ENCODE measurements around the gene NOL4L. TPM values are rescaled to one million over a fixed set of nuclear protein-coding genes. Genes with fewer than 3 reads are reported as not detected.
"Not testable (repeated sequence)": the region's sequence is repeated elsewhere in the genome, so short reads cannot be mapped to it uniquely, and the experiment has no call there.

NOL4L gene
- polyA plus RNA-seq, 2 of the 4 experiments (the other 2 are of a cell fraction), result 9.5 to 11.8 TPM

DNA sequence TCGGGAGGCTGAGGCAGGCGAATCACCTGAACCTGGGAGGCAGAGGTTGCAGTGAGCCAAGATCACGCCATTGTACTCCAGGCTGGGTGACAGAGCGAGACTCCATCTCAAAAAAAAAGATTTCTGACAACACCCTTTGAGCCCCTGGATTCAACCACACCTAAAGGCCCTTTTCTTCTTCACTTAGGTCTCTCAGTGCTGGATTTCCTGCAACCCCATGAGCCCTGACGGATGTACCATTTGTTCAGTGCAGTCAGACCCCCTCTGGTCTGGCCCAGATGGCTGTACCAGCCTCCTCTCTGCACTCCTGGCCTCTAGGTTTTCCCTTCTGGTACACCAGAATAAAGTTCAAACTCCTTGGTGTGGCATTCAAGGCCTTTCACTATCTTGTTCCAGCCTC lies 9.1 kb upstream of the NOL4L start:
- no peak overlapping the region for H3K27ac ChIP-seq
- H3K4me3 ChIP-seq, result no peak overlapping the region
- 0 out of 3 replicates have a peak, but pooled peaks cover 3% of the 10 kb centered on the region for H3K4me1 ChIP-seq
- H3K9me3 ChIP-seq, result no peaks in the 10 kb centered on the region
- 86% methylated on average over 5 of the region's 5 CpGs for WGBS (ENCODE audit: missing lambda C conversion rate)
- FAIRE-seq, result no peak
- ChIA-PET CTCF (no interaction called here), POLR2A (no interaction called here)
- no peak for ATAC-seq
- no peak overlapping the region for H3K4me2 ChIP-seq
- no peak for DNase-seq (ENCODE audit: low read depth in 1 of 2, low spot score in 1 of 2)
- TF ChIP-seq RNF2 (IDR thresholded peaks at IDR 0.05; ENCODE audit: borderline replicate concordance, low read depth) (no peak), KDM1A (IDR thresholded peaks at IDR 0.05; ENCODE audit: low read depth) (no peak), HOXA7 (CRISPR knock-in tag; IDR thresholded peaks at IDR 0.05) (no peak), RFX5 (IDR thresholded peaks at IDR 0.05) (no peak), ZFP36 (IDR thresholded peaks at IDR 0.05; ENCODE audit: borderline replicate concordance, partially characterized antibody) (no peak), FOXS1 (CRISPR knock-in tag; IDR thresholded peaks at IDR 0.05) (no peak), HEYL (CRISPR knock-in tag; IDR thresholded peaks at IDR 0.05) (no peak), CEBPB (IDR thresholded peaks at IDR 0.05) (no peak), RCOR1 (IDR thresholded peaks at IDR 0.05; ENCODE audit: low read depth, low read length) (no peak), NR3C1 (IDR thresholded peaks at IDR 0.05) (no peak), ESRRA (IDR thresholded peaks at IDR 0.05; ENCODE audit: borderline replicate concordance, low read length) (no peak), RAD21 (conservative IDR thresholded peaks at IDR 0.05 in 1 of 2, IDR thresholded peaks at IDR 0.05 in 1 of 2) (no peak), MAZ (IDR thresholded peaks at IDR 0.05; ENCODE audit: borderline replicate concordance, low read depth, low read length) (no peak), ZC3H11A (IDR thresholded peaks at IDR 0.05) (no peak), BHLHE40 (IDR thresholded peaks at IDR 0.05; ENCODE audit: low read depth, low read length) (no peak), MYC (IDR thresholded peaks at IDR 0.05; ENCODE audit: borderline replicate concordance, low read length) (no peak), JUNB (IDR thresholded peaks at IDR 0.05) (no peak)
- TF ChIP-seq, protein P1, sequence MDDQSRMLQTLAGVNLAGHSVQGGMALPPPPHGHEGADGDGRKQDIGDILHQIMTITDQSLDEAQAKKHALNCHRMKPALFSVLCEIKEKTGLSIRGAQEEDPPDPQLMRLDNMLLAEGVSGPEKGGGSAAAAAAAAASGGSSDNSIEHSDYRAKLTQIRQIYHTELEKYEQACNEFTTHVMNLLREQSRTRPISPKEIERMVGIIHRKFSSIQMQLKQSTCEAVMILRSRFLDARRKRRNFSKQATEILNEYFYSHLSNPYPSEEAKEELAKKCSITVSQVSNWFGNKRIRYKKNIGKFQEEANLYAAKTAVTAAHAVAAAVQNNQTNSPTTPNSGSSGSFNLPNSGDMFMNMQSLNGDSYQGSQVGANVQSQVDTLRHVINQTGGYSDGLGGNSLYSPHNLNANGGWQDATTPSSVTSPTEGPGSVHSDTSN (IDR thresholded peaks at IDR 0.05), result no peak
- TF ChIP-seq, protein P2, sequence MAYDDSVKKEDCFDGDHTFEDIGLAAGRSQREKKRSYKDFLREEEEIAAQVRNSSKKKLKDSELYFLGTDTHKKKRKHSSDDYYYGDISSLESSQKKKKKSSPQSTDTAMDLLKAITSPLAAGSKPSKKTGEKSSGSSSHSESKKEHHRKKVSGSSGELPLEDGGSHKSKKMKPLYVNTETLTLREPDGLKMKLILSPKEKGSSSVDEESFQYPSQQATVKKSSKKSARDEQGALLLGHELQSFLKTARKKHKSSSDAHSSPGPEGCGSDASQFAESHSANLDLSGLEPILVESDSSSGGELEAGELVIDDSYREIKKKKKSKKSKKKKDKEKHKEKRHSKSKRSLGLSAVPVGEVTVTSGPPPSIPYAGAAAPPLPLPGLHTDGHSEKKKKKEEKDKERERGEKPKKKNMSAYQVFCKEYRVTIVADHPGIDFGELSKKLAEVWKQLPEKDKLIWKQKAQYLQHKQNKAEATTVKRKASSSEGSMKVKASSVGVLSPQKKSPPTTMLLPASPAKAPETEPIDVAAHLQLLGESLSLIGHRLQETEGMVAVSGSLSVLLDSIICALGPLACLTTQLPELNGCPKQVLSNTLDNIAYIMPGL (CRISPR knock-in tag; IDR thresholded peaks at IDR 0.05; ENCODE audit: borderline replicate concordance), result no peak
- TF ChIP-seq, protein P3, sequence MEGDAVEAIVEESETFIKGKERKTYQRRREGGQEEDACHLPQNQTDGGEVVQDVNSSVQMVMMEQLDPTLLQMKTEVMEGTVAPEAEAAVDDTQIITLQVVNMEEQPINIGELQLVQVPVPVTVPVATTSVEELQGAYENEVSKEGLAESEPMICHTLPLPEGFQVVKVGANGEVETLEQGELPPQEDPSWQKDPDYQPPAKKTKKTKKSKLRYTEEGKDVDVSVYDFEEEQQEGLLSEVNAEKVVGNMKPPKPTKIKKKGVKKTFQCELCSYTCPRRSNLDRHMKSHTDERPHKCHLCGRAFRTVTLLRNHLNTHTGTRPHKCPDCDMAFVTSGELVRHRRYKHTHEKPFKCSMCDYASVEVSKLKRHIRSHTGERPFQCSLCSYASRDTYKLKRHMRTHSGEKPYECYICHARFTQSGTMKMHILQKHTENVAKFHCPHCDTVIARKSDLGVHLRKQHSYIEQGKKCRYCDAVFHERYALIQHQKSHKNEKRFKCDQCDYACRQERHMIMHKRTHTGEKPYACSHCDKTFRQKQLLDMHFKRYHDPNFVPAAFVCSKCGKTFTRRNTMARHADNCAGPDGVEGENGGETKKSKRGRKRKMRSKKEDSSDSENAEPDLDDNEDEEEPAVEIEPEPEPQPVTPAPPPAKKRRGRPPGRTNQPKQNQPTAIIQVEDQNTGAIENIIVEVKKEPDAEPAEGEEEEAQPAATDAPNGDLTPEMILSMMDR (IDR thresholded peaks at IDR 0.05), result no peak

DNA sequence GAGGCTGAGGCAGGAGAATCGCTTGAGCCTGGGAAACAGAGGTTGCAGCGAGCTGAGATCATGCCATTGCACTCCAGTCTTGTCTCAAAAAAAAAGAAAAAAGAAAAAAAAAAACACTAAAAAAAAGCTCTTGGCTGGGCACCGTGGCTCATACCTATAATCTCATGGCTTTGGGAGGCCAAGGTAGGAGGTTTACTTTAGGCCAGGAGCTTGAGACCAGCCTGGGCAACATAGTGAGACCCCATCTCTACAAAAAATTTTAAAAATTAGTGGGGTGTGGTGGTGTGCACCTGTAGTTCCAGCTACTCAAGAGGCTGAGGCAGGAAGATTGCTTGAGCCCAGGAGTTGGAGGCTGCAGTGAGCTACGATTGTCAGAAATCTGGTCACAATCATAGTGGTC lies 7.5 kb upstream of the NOL4L start:
- ATAC-seq; H3K27ac ChIP-seq; H3K4me2 ChIP-seq; FAIRE-seq; H3K9me3 ChIP-seq; DNase-seq (ENCODE audit: low read depth in 1 of 2, low spot score in 1 of 2); POLR2A ChIA-PET; H3K4me3 ChIP-seq; H3K4me1 ChIP-seq: not testable (repeated sequence)
- 89% methylated on average over 4 of the region's 4 CpGs for WGBS (ENCODE audit: missing lambda C conversion rate)
- CTCF ChIA-PET, result interaction anchor here (0.6 to 1.4 kb wide), 4 partner anchors 10 to 70 kb away, joined by 3 to 4 read pairs (median 3); no protein-coding TSS in a partner anchor

DNA sequence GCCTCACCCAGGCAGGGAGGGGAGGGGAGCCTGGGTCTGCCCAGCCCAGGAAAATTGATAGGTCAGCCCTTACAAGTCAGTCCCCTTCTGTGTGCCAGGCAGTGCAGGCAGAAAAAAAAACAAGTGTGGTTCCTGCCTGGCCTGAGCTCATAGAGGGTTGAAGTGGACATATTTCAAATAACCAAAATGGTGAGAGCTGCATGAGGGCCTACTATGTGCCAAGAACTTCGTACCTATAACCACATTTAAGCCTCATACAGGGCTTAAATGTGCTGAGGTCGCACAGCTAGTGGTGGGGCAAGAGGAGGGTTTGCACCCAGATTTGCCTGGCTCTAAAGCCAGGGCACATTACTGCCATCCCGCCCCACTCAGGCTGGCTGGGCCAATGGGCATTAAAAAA lies 6.9 kb upstream of the NOL4L start:
- FAIRE-seq (no peak), DNase-seq (ENCODE audit: low read depth in 1 of 2, low spot score in 1 of 2) (no peak), ATAC-seq (no peak)
- no peaks in the 10 kb centered on the region for H3K9me3 ChIP-seq
- 0 out of 3 replicates have a peak, but pooled peaks cover 5% of the 10 kb centered on the region for H3K4me1 ChIP-seq
- H3K27ac ChIP-seq, result no peak overlapping the region
- H3K4me3 ChIP-seq, result no peak overlapping the region
- H3K4me2 ChIP-seq, result no peak overlapping the region
- 63% methylated on average over 3 of the region's 3 CpGs for WGBS (ENCODE audit: missing lambda C conversion rate)
- ChIA-PET CTCF (interaction anchor here (0.6 to 1.4 kb wide), 2 partner anchors 9 to 31 kb away, joined by 3 to 4 read pairs; no protein-coding TSS in a partner anchor), POLR2A (no interaction called here)
- TF ChIP-seq EHMT2 (IDR thresholded peaks at IDR 0.05; ENCODE audit: low read depth) (no peak), EHF (CRISPR knock-in tag; IDR thresholded peaks at IDR 0.05) (no peak), HDAC2 (IDR thresholded peaks at IDR 0.05) (no peak), MAFK (IDR thresholded peaks at IDR 0.05; ENCODE audit: partially characterized antibody) (no peak), RARB (CRISPR knock-in tag; IDR thresholded peaks at IDR 0.05) (no peak), HOXB5 (CRISPR knock-in tag; IDR thresholded peaks at IDR 0.05) (no peak), FOSB (CRISPR knock-in tag; IDR thresholded peaks at IDR 0.05) (no peak)
- TF ChIP-seq, protein P2 (CRISPR knock-in tag; IDR thresholded peaks at IDR 0.05; ENCODE audit: borderline replicate concordance), result no peak
- TF ChIP-seq, protein P4, sequence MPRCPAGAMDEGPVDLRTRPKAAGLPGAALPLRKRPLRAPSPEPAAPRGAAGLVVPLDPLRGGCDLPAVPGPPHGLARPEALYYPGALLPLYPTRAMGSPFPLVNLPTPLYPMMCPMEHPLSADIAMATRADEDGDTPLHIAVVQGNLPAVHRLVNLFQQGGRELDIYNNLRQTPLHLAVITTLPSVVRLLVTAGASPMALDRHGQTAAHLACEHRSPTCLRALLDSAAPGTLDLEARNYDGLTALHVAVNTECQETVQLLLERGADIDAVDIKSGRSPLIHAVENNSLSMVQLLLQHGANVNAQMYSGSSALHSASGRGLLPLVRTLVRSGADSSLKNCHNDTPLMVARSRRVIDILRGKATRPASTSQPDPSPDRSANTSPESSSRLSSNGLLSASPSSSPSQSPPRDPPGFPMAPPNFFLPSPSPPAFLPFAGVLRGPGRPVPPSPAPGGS (IDR thresholded peaks at IDR 0.05), result no peak
